SU-DHL-6 (cell line): ENCODE measurements around the gene B4GALT5.

Source experiments
- EZH2phosphoT487 ChIP-seq: fragments of 200-600 bp; sonication (generic), shearing (Covaris generic); conservative IDR thresholded peaks from 2 replicates; pipeline ENCODE4 v1.6.1; 2018; ENCODE audit warnings: mild to moderate bottlenecking, antibody characterized with exemption, low read length, moderate library complexity, mixed read lengths
- TF ChIP-seq, protein P1 (sequence below): fragments of 200-600 bp; sonication (generic); IDR thresholded peaks from one replicate; pipeline ENCODE4 v1.5.1; 2017; ENCODE audit warnings: antibody characterized with exemption, mild to moderate bottlenecking, low read length, moderate library complexity; ENCODE audit not compliant: insufficient read depth, poor library complexity, severe bottlenecking

DNA sequence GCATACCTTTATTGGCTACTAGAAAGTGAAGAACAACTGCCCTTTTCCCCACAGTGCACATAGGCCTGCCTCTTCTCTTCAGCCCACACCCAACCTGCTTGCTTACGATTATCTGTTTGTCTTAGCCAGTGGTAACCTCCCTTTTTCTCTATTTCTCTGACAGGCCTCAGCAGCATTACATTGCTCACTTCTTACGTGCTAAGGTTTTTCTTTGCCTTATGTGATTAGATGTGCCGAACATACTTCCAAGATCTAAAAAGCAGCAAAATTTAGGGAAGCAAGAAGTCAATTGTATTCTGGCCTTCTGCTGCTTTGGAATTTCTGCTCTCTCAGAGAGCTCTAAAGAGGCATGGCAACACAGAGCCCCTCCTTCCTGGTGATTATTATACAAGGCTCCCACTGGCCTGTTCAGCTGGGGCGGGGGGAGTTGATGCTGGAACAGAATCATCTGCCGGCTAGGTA lies 7.0 kb downstream of the B4GALT5 start:
- TF ChIP-seq, protein P1, sequence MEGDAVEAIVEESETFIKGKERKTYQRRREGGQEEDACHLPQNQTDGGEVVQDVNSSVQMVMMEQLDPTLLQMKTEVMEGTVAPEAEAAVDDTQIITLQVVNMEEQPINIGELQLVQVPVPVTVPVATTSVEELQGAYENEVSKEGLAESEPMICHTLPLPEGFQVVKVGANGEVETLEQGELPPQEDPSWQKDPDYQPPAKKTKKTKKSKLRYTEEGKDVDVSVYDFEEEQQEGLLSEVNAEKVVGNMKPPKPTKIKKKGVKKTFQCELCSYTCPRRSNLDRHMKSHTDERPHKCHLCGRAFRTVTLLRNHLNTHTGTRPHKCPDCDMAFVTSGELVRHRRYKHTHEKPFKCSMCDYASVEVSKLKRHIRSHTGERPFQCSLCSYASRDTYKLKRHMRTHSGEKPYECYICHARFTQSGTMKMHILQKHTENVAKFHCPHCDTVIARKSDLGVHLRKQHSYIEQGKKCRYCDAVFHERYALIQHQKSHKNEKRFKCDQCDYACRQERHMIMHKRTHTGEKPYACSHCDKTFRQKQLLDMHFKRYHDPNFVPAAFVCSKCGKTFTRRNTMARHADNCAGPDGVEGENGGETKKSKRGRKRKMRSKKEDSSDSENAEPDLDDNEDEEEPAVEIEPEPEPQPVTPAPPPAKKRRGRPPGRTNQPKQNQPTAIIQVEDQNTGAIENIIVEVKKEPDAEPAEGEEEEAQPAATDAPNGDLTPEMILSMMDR: no peak
- no peak for TF ChIP-seq EZH2phosphoT487
